ENCODE measurements around the gene CSNK1A1.

GRCh38 chr5:149526845-149527590, 24.2 kb downstream of the CSNK1A1 start:
- no peak for TF ChIP-seq CTCF (conservative IDR thresholded peaks at IDR 0.05; ENCODE audit: low read depth, low read length)
- TF ChIP-seq FOS (IDR thresholded peaks at IDR 0.05; ENCODE audit: low read depth, low read length) = no peak
- no peak for TF ChIP-seq POLR2A (IDR thresholded peaks at IDR 0.05; ENCODE audit: low read depth, low read length)
- no peak for TF ChIP-seq MAZ (IDR thresholded peaks at IDR 0.05; ENCODE audit: borderline replicate concordance, low read depth, low read length)
- TF ChIP-seq CEBPB (IDR thresholded peaks at IDR 0.05; ENCODE audit: low read depth, low read length) = no peak
- no peak for TF ChIP-seq MAFK (IDR thresholded peaks at IDR 0.05; ENCODE audit: low read depth, low read length)
- TF ChIP-seq RAD21 (IDR thresholded peaks at IDR 0.05; ENCODE audit: low read length) = no peak
- TF ChIP-seq CHD1 (IDR thresholded peaks at IDR 0.05; ENCODE audit: low read depth, low read length) = no peak
- no peak for TF ChIP-seq USF2 (IDR thresholded peaks at IDR 0.05; ENCODE audit: low read depth, low read length)
- TF ChIP-seq BHLHE40 (IDR thresholded peaks at IDR 0.05; ENCODE audit: low read depth, low read length) = no peak
- TF ChIP-seq ELK1 (IDR thresholded peaks at IDR 0.05; ENCODE audit: borderline replicate concordance, low read depth, low read length) = no peak
- no peak for TF ChIP-seq RCOR1 (IDR thresholded peaks at IDR 0.05; ENCODE audit: insufficient replicate concordance, low read length)
- TF ChIP-seq MXI1 (IDR thresholded peaks at IDR 0.05; ENCODE audit: borderline replicate concordance, low read depth, low read length) = no peak
